GM23338 (cell line): ENCODE results near the gene HYAL4. TPM values are rescaled to one million over a fixed set of nuclear protein-coding genes. Genes with fewer than 3 reads are reported as not detected.

Experiments used
- ATAC-seq: fragments of 200-7000 bp; cut with Tn5 transposase; 3 replicates; pipeline ENCODE4 v1.9.1; 2020
- DNase-seq: peaks from one replicate; pipeline ENCODE4 v3.0.0-alpha.2; 2015; ENCODE audit warnings: low spot score
- H2AFZ ChIP-seq: fragments of 200-600 bp; sonication (generic); 2 replicates; pipeline ENCODE4 v1.8.0; 2016; ENCODE audit warnings: antibody characterized with exemption, mild to moderate bottlenecking, moderate library complexity
- H3F3A ChIP-seq: fragments of 200-600 bp; sonication (generic); replicated peaks from 2 replicates; pipeline ENCODE4 v1.8.0; 2017; ENCODE audit warnings: antibody characterized with exemption, mixed run types, low read depth
- H3K27ac ChIP-seq: fragments of 200-600 bp; sonication (generic); 2 replicates; pipeline ENCODE4 v1.6.1; 2016; ENCODE audit warnings: low read depth
- H3K27me3 ChIP-seq: fragments of 200-600 bp; sonication (generic); 2 replicates; pipeline ENCODE4 v1.8.0; 2016; ENCODE audit warnings: mild to moderate bottlenecking, mixed run types, moderate library complexity; ENCODE audit not compliant: insufficient read depth
- H3K36me3 ChIP-seq: fragments of 200-600 bp; sonication (generic); 2 replicates; pipeline ENCODE4 v1.8.0; 2016; ENCODE audit warnings: mild to moderate bottlenecking; ENCODE audit not compliant: insufficient read depth
- H3K4me1 ChIP-seq: fragments of 200-600 bp; sonication (generic); 2 replicates; pipeline ENCODE4 v1.8.0; 2016; ENCODE audit warnings: mild to moderate bottlenecking, moderate library complexity; ENCODE audit not compliant: insufficient read depth
- H3K4me2 ChIP-seq: fragments of 200-600 bp; sonication (generic); 2 replicates; pipeline ENCODE4 v1.7.1; 2017; ENCODE audit warnings: mixed run types
- H3K4me3 ChIP-seq: fragments of 200-600 bp; sonication (generic); 2 replicates; pipeline ENCODE4 v1.6.1; 2016; ENCODE audit warnings: mixed run types
- H3K79me2 ChIP-seq: fragments of 200-600 bp; sonication (generic); replicated peaks from 2 replicates; pipeline ENCODE4 v1.8.0; 2017; ENCODE audit warnings: mild to moderate bottlenecking; ENCODE audit not compliant: insufficient read depth
- H3K9me2 ChIP-seq: fragments of 200-600 bp; sonication (generic); 2 replicates; pipeline ENCODE4 v1.8.0; 2017; ENCODE audit not compliant: insufficient read depth
- H4K20me1 ChIP-seq: fragments of 200-600 bp; sonication (generic); replicated peaks from 2 replicates; pipeline ENCODE4 v1.8.0; 2017; ENCODE audit warnings: mild to moderate bottlenecking; ENCODE audit not compliant: insufficient read depth
- H3K27ac Mint-ChIP-seq: 2 replicates; pipeline ENCODE4 v1.8.0; 2020; ENCODE audit warnings: inconsistent platforms, mild to moderate bottlenecking, moderate library complexity, mixed read lengths
- H3K27me3 Mint-ChIP-seq: 3 replicates; pipeline ENCODE4 v1.8.0; 2022; ENCODE audit warnings: low read depth, mild to moderate bottlenecking, moderate library complexity, mixed read lengths, inconsistent platforms; ENCODE audit not compliant: insufficient read depth, poor library complexity
- H3K36me3 Mint-ChIP-seq: 3 replicates; pipeline ENCODE4 v1.8.0; 2021; ENCODE audit warnings: low read depth, mild to moderate bottlenecking, inconsistent platforms, moderate library complexity, mixed read lengths
- H3K4me1 Mint-ChIP-seq: 3 replicates; pipeline ENCODE4 v1.8.0; 2020; ENCODE audit warnings: mild to moderate bottlenecking, inconsistent platforms, mixed read lengths
- H3K4me3 Mint-ChIP-seq: 3 replicates; pipeline ENCODE4 v1.8.0; 2021; ENCODE audit warnings: moderate library complexity, mild to moderate bottlenecking, inconsistent platforms, mixed read lengths
- H3K9me3 Mint-ChIP-seq: 3 replicates; pipeline ENCODE4 v1.8.0; 2020; ENCODE audit warnings: moderate library complexity, mild to moderate bottlenecking, inconsistent platforms, mixed read lengths
- CREB1 ChIP-seq: fragments of 250-450 bp; sonication (Bioruptor Pico); IDR thresholded peaks from 2 replicates; pipeline ENCODE4 v1.5.0; 2020; ENCODE audit warnings: low read depth, mild to moderate bottlenecking, moderate library complexity
- CTCF ChIP-seq, 2 experiments: fragments of 200-600 bp in 1 of 2; sonication (generic) in 1 of 2; conservative IDR thresholded peaks; 2 replicates each; pipeline versions ENCODE4 v1.5.1 to v1.6.1; 2016 to 2017; ENCODE audit warnings: antibody characterized with exemption in 2 of 2, low read depth in 2 of 2, mild to moderate bottlenecking in 2 of 2, moderate library complexity in 1 of 2
- ETS1 ChIP-seq: IDR thresholded peaks from 2 replicates; pipeline ENCODE4 v1.6.1; 2016; ENCODE audit warnings: antibody characterized with exemption
- EZH2 ChIP-seq: fragments of 200-600 bp; sonication (generic); IDR thresholded peaks from one replicate; pipeline ENCODE4 v1.8.0; 2017; ENCODE audit warnings: antibody characterized with exemption, mild to moderate bottlenecking, low read depth; ENCODE audit not compliant: unreplicated experiment
- EZH2phosphoT487 ChIP-seq: fragments of 200-600 bp; sonication (generic); IDR thresholded peaks from one replicate; pipeline ENCODE4 v1.8.1; 2018; ENCODE audit warnings: antibody characterized with exemption; ENCODE audit not compliant: unreplicated experiment
- JUNB ChIP-seq: IDR thresholded peaks from one replicate; pipeline ENCODE4 v1.6.1; 2016; ENCODE audit warnings: antibody characterized with exemption; ENCODE audit not compliant: unreplicated experiment
- NANOG ChIP-seq: IDR thresholded peaks from 2 replicates; pipeline ENCODE4 v1.6.1; 2016; ENCODE audit warnings: antibody characterized with exemption, borderline replicate concordance
- POLR2AphosphoS5 ChIP-seq: IDR thresholded peaks from 2 replicates; pipeline ENCODE4 v1.6.1; 2016; ENCODE audit warnings: antibody characterized with exemption, low read depth
- REST ChIP-seq: IDR thresholded peaks from one replicate; pipeline ENCODE4 v1.6.1; 2018; ENCODE audit warnings: antibody characterized with exemption; ENCODE audit not compliant: unreplicated experiment
- STAT1 ChIP-seq: IDR thresholded peaks from one replicate; pipeline ENCODE4 v1.6.1; 2016; ENCODE audit warnings: antibody characterized with exemption; ENCODE audit not compliant: unreplicated experiment
- ZNF114 ChIP-seq: fragments of 250-450 bp; sonication (Bioruptor Pico); IDR thresholded peaks from 2 replicates; pipeline ENCODE4 v1.5.0; 2020; ENCODE audit warnings: mild to moderate bottlenecking, moderate library complexity
- ZNF331 ChIP-seq: fragments of 250-450 bp; sonication (Bioruptor Pico); IDR thresholded peaks from 2 replicates; pipeline ENCODE4 v1.5.0; 2020; ENCODE audit warnings: low read depth, mild to moderate bottlenecking, moderate library complexity
- ZNF462 ChIP-seq: fragments of 250-450 bp; sonication (Bioruptor Pico); IDR thresholded peaks from 2 replicates; pipeline ENCODE4 v1.5.0; 2020; ENCODE audit warnings: mild to moderate bottlenecking, moderate library complexity
- polyA plus RNA-seq: library from polyadenylated mRNA; unstranded; fragments of >200 nt; fragmentation: Nextera tagmentation; extraction: Ambion mirVana; gene quantifications from 2 replicates; pipeline ENCODE4 v1.2.1, GENCODE V29; 2016
- total RNA-seq: library from RNA; depleted of rRNA; stranded (reverse); fragments of >200 nt; shearing (Covaris generic); gene quantifications from 2 replicates; pipeline ENCODE4 v1.2.3, GENCODE V29; 2014

Gene HYAL4
- total and polyA plus RNA-seq, 2 experiments from 2014 or later = not detected

- Mint-ChIP-seq H3K36me3 (peaks cover 2% of the 10 kb centered on the region; the same call in 2 of the 3 replicates), H3K27me3 (no peaks in the 10 kb centered on the region), H3K4me1 (no peaks in the 10 kb centered on the region), H3K9me3 (peaks cover 5% of the 10 kb centered on the region; the same call in 2 of the 3 replicates), H3K27ac (no peak overlapping the region), H3K4me3 (no peak overlapping the region)
- Histone ChIP-seq H3K9me2 (no peaks in the 10 kb centered on the region), H3K27ac (no peak overlapping the region), H3K4me2 (no peak overlapping the region), H3K4me3 (no peak overlapping the region), H3K27me3 (no peaks in the 10 kb centered on the region), H2AFZ (peak overlapping the region; percentile 31; the same call in 1 of the 2 replicates), H3F3A (no peaks in the 10 kb centered on the region), H3K4me1 (peaks cover 4% of the 10 kb centered on the region; the same call in 1 of the 2 replicates), H4K20me1 (no peaks in the 10 kb centered on the region), H3K79me2 (no peaks in the 10 kb centered on the region), H3K36me3 (0 out of 2 replicates have a peak, but pooled peaks cover under 1% of the 10 kb centered on the region)
- DNase-seq (no peak), ATAC-seq (no peak)
- TF ChIP-seq ZNF462 (CRISPR knock-in tag) = no peak
- no peak for TF ChIP-seq JUNB
- TF ChIP-seq REST = no peak
- TF ChIP-seq EZH2phosphoT487 = no peak
- no peak for TF ChIP-seq ZNF331
- no peak for TF ChIP-seq STAT1
- TF ChIP-seq EZH2 = no peak
- TF ChIP-seq ETS1 = no peak
- no peak for TF ChIP-seq NANOG
- no peak for TF ChIP-seq CREB1
- TF ChIP-seq POLR2AphosphoS5 = no peak
- TF ChIP-seq CTCF (conservative IDR thresholded peaks at IDR 0.05; ENCODE audit: low read depth in 2 of 2) = no peak
- no peak for TF ChIP-seq ZNF114 (CRISPR knock-in tag)
Observed at GRCh38 chr7:123888192-123888591, 43.2 kb downstream of the HYAL4 start.
